NCI-H1930 (cell line): ENCODE data around the gene KPNA1.
"Not testable (repeated sequence)": the region's sequence is repeated elsewhere in the genome, so short reads cannot be mapped to it uniquely, and the experiment has no call there.

Source experiments
- DNase-seq, 2 experiments: peaks; one replicate each; lab custom pipeline; 2025; lab: John Stamatoyannopoulos, UW

KPNA1 gene

GRCh38 chr3:122475316-122475715 is 39.4 kb downstream of the KPNA1 start:
- DNase-seq: no peak

- DNase-seq: no peak
These were observed 45.1 kb downstream of the KPNA1 start for GRCh38 chr3:122469659-122470058.

- DNase-seq: no peak
These were observed 45.7 kb downstream of the KPNA1 start for GRCh38 chr3:122468896-122469533.

- DNase-seq: no peak
These were observed 48.0 kb downstream of the KPNA1 start for GRCh38 chr3:122466701-122467240.

- no peak for DNase-seq
These were observed 50.1 kb downstream of the KPNA1 start for GRCh38 chr3:122464659-122465058.

- DNase-seq: no peak
These were observed 52.3 kb downstream of the KPNA1 start for GRCh38 chr3:122462406-122462805.

- no peak for DNase-seq
These were observed 52.9 kb downstream of the KPNA1 start for GRCh38 chr3:122461806-122462205.

- DNase-seq: no peak
These were observed 55.7 kb downstream of the KPNA1 start for GRCh38 chr3:122458992-122459391.

GRCh38 chr3:122457706-122458105 is 57.0 kb downstream of the KPNA1 start:
- no peak for DNase-seq

GRCh38 chr3:122456074-122456473 is 58.7 kb downstream of the KPNA1 start:
- no peak for DNase-seq

GRCh38 chr3:122451371-122451770 is 63.4 kb downstream of the KPNA1 start:
- no peak for DNase-seq

- not testable (repeated sequence) for DNase-seq
These were observed 66.5 kb downstream of the KPNA1 start for GRCh38 chr3:122448218-122448617.

GRCh38 chr3:122444491-122444887 is 70.2 kb downstream of the KPNA1 start:
- DNase-seq: not testable (repeated sequence)

GRCh38 chr3:122443762-122444490 is 70.8 kb downstream of the KPNA1 start:
- DNase-seq: not testable (repeated sequence)

GRCh38 chr3:122443090-122443489 is 71.6 kb downstream of the KPNA1 start:
- no peak for DNase-seq

GRCh38 chr3:122435950-122436349 is 78.8 kb downstream of the KPNA1 start:
- DNase-seq: no peak

GRCh38 chr3:122430371-122430770 is 84.4 kb downstream of the KPNA1 start:
- DNase-seq: no peak

- DNase-seq: no peak
These were observed 86.8 kb downstream of the KPNA1 start for GRCh38 chr3:122427857-122428471.

- DNase-seq: no peak
These were observed 92.9 kb downstream of the KPNA1 start for GRCh38 chr3:122421836-122422235.

- DNase-seq: no peak
These were observed 93.6 kb downstream of the KPNA1 start for GRCh38 chr3:122421101-122421500.

GRCh38 chr3:122416966-122417365 is 97.8 kb downstream of the KPNA1 start:
- no peak for DNase-seq

- no peak for DNase-seq
These were observed 98.7 kb downstream of the KPNA1 start, which contains the start of gene WDR5B for GRCh38 chr3:122415762-122416654. Gene WDR5B (minus strand): TSS chr3:122416062. CDS start chr3:122415528, 534 bp downstream.
